K562 (cell line): ENCODE results near the gene NFIL3. TPM values are rescaled to one million over a fixed set of nuclear protein-coding genes. Genes with fewer than 3 reads are reported as not detected.

Source experiments
- ATF1 ChIP-seq, 2 experiments: fragments of 450-650 bp in 1 of 2; IDR thresholded peaks; 2 replicates each; pipeline ENCODE4 v1.6.1; 2016; ENCODE audit warnings: missing compliant biosample characterization in 1 of 2, missing genetic modification characterization in 1 of 2
- ATF3 ChIP-seq, 2 experiments: fragments of 450-650 bp in 1 of 2; sonication (generic) in 1 of 2; formaldehyde crosslinking in 1 of 2; IDR thresholded peaks in 1 of 2; conservative IDR thresholded peaks in 1 of 2; 2 replicates each; pipeline versions ENCODE4 v1.6.1 to v1.8.1; 2016 to 2023; ENCODE audit warnings: mild to moderate bottlenecking in 2 of 2, moderate library complexity in 2 of 2, inconsistent platforms in 1 of 2, missing genetic modification reagents in 1 of 2
- DNMT1 ChIP-seq: fragments of 450-650 bp; IDR thresholded peaks from 2 replicates; pipeline ENCODE4 v1.6.1; 2016; ENCODE audit warnings: antibody characterized with exemption, mild to moderate bottlenecking
- ETS1 ChIP-seq: conservative IDR thresholded peaks from 2 replicates; pipeline ENCODE4 v1.6.1; 2011; ENCODE audit warnings: low read depth, mild to moderate bottlenecking, low read length; ENCODE audit not compliant: control insufficient read depth
- MAZ ChIP-seq, 2 experiments: fragments of 450-650 bp in 1 of 2; sonication (generic) in 1 of 2; formaldehyde crosslinking; IDR thresholded peaks in 1 of 2; conservative IDR thresholded peaks in 1 of 2; 2 replicates each; pipeline versions ENCODE4 v1.4.0 to v1.5.0; 2020; ENCODE audit warnings: mild to moderate bottlenecking in 1 of 2, missing genetic modification reagents in 1 of 2
- RB1 ChIP-seq: fragments of 450-650 bp; IDR thresholded peaks from 2 replicates; pipeline ENCODE4 v1.6.1; 2017; ENCODE audit warnings: low read depth, mild to moderate bottlenecking
- RBBP5 ChIP-seq: fragments of 200-600 bp; sonication (generic); IDR thresholded peaks from 2 replicates; pipeline ENCODE4 v1.6.1; 2012; ENCODE audit warnings: borderline replicate concordance, mild to moderate bottlenecking, low read length, control low read depth, inconsistent platforms; ENCODE audit not compliant: insufficient read depth, poor library complexity, severe bottlenecking
- RBFOX2 ChIP-seq: fragments of 200-400 bp; formaldehyde crosslinking; IDR thresholded peaks from 2 replicates; pipeline ENCODE4 v1.6.1; 2017; ENCODE audit warnings: low read depth, mild to moderate bottlenecking, low read length, moderate library complexity
- SIRT6 ChIP-seq: IDR thresholded peaks from one replicate; pipeline ENCODE4 v1.6.1; 2012; ENCODE audit warnings: low read depth, mild to moderate bottlenecking, control low read depth, inconsistent platforms, low read length, moderate library complexity
- THRB ChIP-seq: fragments of 450-650 bp; formaldehyde crosslinking; conservative IDR thresholded peaks from 2 replicates; pipeline ENCODE4 v1.4.0; 2022; ENCODE audit warnings: mild to moderate bottlenecking, missing genetic modification characterization
- U2AF1 ChIP-seq: fragments of 200-400 bp; formaldehyde crosslinking; optimal IDR thresholded peaks from 2 replicates; pipeline ENCODE3; 2017; ENCODE audit warnings: mild to moderate bottlenecking, low read depth, low read length, moderate library complexity
- ZBTB33 ChIP-seq: sonication (generic); formaldehyde crosslinking; IDR thresholded peaks from 2 replicates; pipeline ENCODE4 v1.8.1; 2023; ENCODE audit warnings: mild to moderate bottlenecking, missing genetic modification reagents
- polyA plus RNA-seq, 8 experiments: library from polyadenylated mRNA; depleted of rRNA in 4 of 8; stranded (reverse) in 5 of 8; unstranded in 3 of 8; fragments of >200 nt; fragmentation: Nextera tagmentation in 2 of 8; fragmentation: Illumina TruSeq in 1 of 8; extraction: Ambion mirVana in 2 of 8; extraction: Trizol in 1 of 8; gene quantifications; 2 replicates each; pipeline versions ENCODE4 v1.2.1 to v1.2.3, GENCODE V29; 2011 to 2014; ENCODE audit warnings: inconsistent platforms in 1 of 8, missing spikeins in 1 of 8
- total RNA-seq, 7 experiments: library from RNA; depleted of rRNA in 6 of 7; stranded (reverse); fragments of >200 nt in 6 of 7; fragmentation: Illumina TruSeq in 2 of 7; extraction: Trizol in 2 of 7; gene quantifications; 2 replicates each; pipeline versions ENCODE4 v1.2.1 to v1.2.3, GENCODE V29; 2011 to 2021; ENCODE audit warnings: low replicate concordance in 1 of 7

Gene NFIL3
- total and polyA plus RNA-seq, 9 of the 15 experiments (the other 6 are each of a cell fraction or from before 2014, with no cell fraction given) = 3.2 to 16.1 (median 9.3) TPM

GRCh38 chr9:91422758-91423711 lies 597 bp downstream of the NFIL3 start (continued):
- TF ChIP-seq U2AF1 (no peak), ZBTB33 (CRISPR knock-in tag) (0 out of 2 replicates have a peak, but pooled peaks have one; percentile 32), THRB (CRISPR knock-in tag) (0 out of 2 replicates have a peak, but pooled peaks have one; percentile 54), RB1 (0 out of 2 replicates have a peak, but pooled peaks have one; percentile 31), ATF3 (IDR thresholded peaks at IDR 0.05) (peak; percentile 70; the same call in 1 of the 2 replicates), ATF3 (CRISPR knock-in tag; conservative IDR thresholded peaks at IDR 0.05) (no peak), ETS1 (0 out of 2 replicates have a peak, but pooled peaks have one; percentile 23), RBBP5 (peak; percentile 77), DNMT1 (no peak), RBFOX2 (peak; percentile 49), ATF1 (CRISPR knock-in tag; IDR thresholded peaks at IDR 0.05) (no peak), ATF1 (tag; IDR thresholded peaks at IDR 0.05) (peak; percentile 34), MAZ (CRISPR knock-in tag; conservative IDR thresholded peaks at IDR 0.05 in 1 of 2, IDR thresholded peaks at IDR 0.05 in 1 of 2) (peak in 1 of 2 experiments; percentile 47; a peak in 1 of 4 replicates), SIRT6 (no peak)
